ENCODE results near the gene NINJ1.

NINJ1 gene

GRCh38 chr9:93129691-93130500, 4.2 kb downstream of the NINJ1 start:
- Histone ChIP-seq H3K27me3 (ENCODE audit: low read length) (no peaks in the 10 kb centered on the region), H3K9me3 (ENCODE audit: insufficient read depth, low read length) (no peaks in the 10 kb centered on the region), H3K36me3 (ENCODE audit: low read length) (no peaks in the 10 kb centered on the region), H4K20me1 (ENCODE audit: low read depth, low read length) (no peaks in the 10 kb centered on the region), H3K79me2 (ENCODE audit: insufficient read depth, low read length) (no peaks in the 10 kb centered on the region), H3F3A (ENCODE audit: insufficient read depth) (no peaks in the 10 kb centered on the region), H3K4me3 (ENCODE audit: insufficient read depth, low read length, poor library complexity, severe bottlenecking) (no peak overlapping the region), H3K4me2 (ENCODE audit: low read depth, low read length, poor library complexity, severe bottlenecking) (no peak overlapping the region), H2AFZ (ENCODE audit: low read depth, low read length, severe bottlenecking) (no peak overlapping the region), H3K27ac (ENCODE audit: low read depth, low read length) (no peak overlapping the region), H3K9ac (ENCODE audit: low read length) (no peak overlapping the region), H3K9me2 (replicated peaks; ENCODE audit: insufficient read depth, low read length) (no peaks in the 10 kb centered on the region)
- TF ChIP-seq EZH2phosphoT487 (conservative IDR thresholded peaks at IDR 0.05; ENCODE audit: low read length) (no peak), CTCF (IDR thresholded peaks at IDR 0.05; ENCODE audit: insufficient read depth, low read length, poor library complexity, severe bottlenecking) (no peak)

GRCh38 chr9:93129286-93129685, 4.8 kb downstream of the NINJ1 start:
- Histone ChIP-seq H3K79me2 (ENCODE audit: insufficient read depth, low read length) (no peaks in the 10 kb centered on the region), H3K36me3 (ENCODE audit: low read length) (no peaks in the 10 kb centered on the region), H3K9me2 (replicated peaks; ENCODE audit: insufficient read depth, low read length) (no peaks in the 10 kb centered on the region), H3K4me3 (ENCODE audit: insufficient read depth, low read length, poor library complexity, severe bottlenecking) (no peak overlapping the region), H3K27me3 (ENCODE audit: low read length) (no peaks in the 10 kb centered on the region), H3K4me2 (ENCODE audit: low read depth, low read length, poor library complexity, severe bottlenecking) (no peak overlapping the region), H2AFZ (ENCODE audit: low read depth, low read length, severe bottlenecking) (no peak overlapping the region), H3K9ac (ENCODE audit: low read length) (no peak overlapping the region), H3K27ac (ENCODE audit: low read depth, low read length) (no peak overlapping the region), H3K9me3 (ENCODE audit: insufficient read depth, low read length) (no peaks in the 10 kb centered on the region), H3F3A (ENCODE audit: insufficient read depth) (no peaks in the 10 kb centered on the region), H4K20me1 (ENCODE audit: low read depth, low read length) (no peaks in the 10 kb centered on the region)
- TF ChIP-seq EZH2phosphoT487 (conservative IDR thresholded peaks at IDR 0.05; ENCODE audit: low read length), result no peak
- TF ChIP-seq CTCF (IDR thresholded peaks at IDR 0.05; ENCODE audit: insufficient read depth, low read length, poor library complexity, severe bottlenecking), result no peak

- no peaks in the 10 kb centered on the region for H3K9me2 ChIP-seq (replicated peaks; ENCODE audit: insufficient read depth, low read length)
- H4K20me1 ChIP-seq (ENCODE audit: low read depth, low read length), result no peaks in the 10 kb centered on the region
- H3F3A ChIP-seq (ENCODE audit: insufficient read depth), result no peaks in the 10 kb centered on the region
- no peak overlapping the region for H2AFZ ChIP-seq (ENCODE audit: low read depth, low read length, severe bottlenecking)
- H3K27ac ChIP-seq (ENCODE audit: low read depth, low read length), result no peak overlapping the region
- H3K4me2 ChIP-seq (ENCODE audit: low read depth, low read length, poor library complexity, severe bottlenecking), result no peak overlapping the region
- H3K27me3 ChIP-seq (ENCODE audit: low read length), result no peaks in the 10 kb centered on the region
- no peaks in the 10 kb centered on the region for H3K9me3 ChIP-seq (ENCODE audit: insufficient read depth, low read length)
- no peaks in the 10 kb centered on the region for H3K79me2 ChIP-seq (ENCODE audit: insufficient read depth, low read length)
- TF ChIP-seq CTCF (IDR thresholded peaks at IDR 0.05; ENCODE audit: insufficient read depth, low read length, poor library complexity, severe bottlenecking) (no peak), EZH2phosphoT487 (conservative IDR thresholded peaks at IDR 0.05; ENCODE audit: low read length) (no peak)
- H3K9ac ChIP-seq (ENCODE audit: low read length), result no peak overlapping the region
- H3K36me3 ChIP-seq (ENCODE audit: low read length), result no peaks in the 10 kb centered on the region
- no peak overlapping the region for H3K4me3 ChIP-seq (ENCODE audit: insufficient read depth, low read length, poor library complexity, severe bottlenecking)
Observed at GRCh38 chr9:93128715-93129224, 5.3 kb downstream of the NINJ1 start.

Data from SU-DHL-6 (cell line).